GM18508 (cell line): Measurements from ENCODE around the gene ATP6V1B1.
A peak's percentile ranks its signal among the peaks of the same experiment; 100 is the strongest.

Source experiments
- ATAC-seq: cut with Tn5 transposase; IDR thresholded peaks from one replicate; pipeline ENCODE4 v1.9.1; 2021; ENCODE audit warnings: moderate number of reproducible peaks; ENCODE audit not compliant: insufficient read depth, unreplicated experiment

ATP6V1B1 gene

DNA sequence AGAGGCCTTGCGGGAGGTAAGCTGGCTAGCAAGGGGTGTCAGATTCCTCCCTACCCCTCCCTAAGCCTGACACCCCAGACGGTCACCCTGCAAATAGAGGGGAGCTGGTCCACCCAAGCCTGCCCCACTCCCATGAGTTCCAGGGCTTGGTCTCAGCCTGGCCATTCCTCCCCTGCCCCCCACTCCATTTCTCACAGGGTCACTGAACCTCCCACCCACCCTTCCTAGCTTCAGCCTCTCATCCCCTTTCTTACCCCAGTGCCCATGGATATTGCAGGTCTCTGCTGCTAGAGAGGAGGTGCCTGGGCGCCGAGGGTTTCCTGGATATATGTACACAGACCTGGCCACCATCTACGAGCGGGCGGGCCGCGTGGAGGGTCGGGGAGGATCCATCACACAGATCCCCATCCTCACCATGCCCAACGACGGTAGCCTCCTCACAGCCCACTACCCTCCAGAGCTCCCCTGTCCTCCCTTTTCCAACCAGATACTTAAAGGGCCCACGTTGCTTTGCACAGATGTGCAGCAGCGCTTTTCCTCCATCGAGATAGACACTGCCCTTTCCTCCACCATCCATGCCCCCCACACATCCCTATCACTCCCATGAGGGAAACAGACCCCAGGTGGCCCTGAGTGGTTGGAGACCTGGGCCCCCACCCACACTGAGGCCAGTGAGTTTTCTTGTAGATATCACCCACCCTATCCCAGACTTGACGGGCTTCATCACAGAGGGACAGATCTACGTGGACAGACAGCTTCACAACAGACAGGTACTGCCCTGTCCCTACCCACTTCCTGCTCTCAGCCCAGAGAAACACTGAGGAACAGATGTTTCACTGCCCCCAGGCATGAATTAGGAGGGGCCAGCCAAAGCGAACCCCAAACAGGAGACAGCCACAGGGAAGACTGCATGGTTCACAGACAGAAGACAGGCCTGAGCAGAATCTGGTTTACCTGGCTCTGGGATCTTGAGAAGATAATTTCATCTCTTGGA is 27.5 kb downstream of the ATP6V1B1 start:
- no peak for ATAC-seq

DNA sequence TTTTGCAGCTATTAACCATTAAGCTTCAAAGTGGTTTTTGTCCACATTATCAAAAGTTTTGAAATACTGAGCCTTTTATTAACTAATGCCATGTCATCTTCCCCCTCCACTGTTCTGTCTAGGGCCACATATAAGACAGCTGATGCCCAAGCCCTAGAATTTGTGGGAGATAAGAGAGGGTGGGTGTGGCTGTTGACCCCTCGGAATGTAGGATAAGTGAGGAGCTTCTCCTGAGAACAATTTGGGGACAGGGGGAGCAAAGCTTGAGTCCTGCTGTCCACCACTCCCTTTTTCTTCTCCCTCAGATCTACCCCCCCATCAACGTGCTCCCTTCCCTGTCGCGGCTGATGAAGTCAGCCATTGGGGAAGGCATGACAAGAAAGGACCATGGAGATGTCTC is 28.4 kb downstream of the ATP6V1B1 start:
- no peak for ATAC-seq

DNA sequence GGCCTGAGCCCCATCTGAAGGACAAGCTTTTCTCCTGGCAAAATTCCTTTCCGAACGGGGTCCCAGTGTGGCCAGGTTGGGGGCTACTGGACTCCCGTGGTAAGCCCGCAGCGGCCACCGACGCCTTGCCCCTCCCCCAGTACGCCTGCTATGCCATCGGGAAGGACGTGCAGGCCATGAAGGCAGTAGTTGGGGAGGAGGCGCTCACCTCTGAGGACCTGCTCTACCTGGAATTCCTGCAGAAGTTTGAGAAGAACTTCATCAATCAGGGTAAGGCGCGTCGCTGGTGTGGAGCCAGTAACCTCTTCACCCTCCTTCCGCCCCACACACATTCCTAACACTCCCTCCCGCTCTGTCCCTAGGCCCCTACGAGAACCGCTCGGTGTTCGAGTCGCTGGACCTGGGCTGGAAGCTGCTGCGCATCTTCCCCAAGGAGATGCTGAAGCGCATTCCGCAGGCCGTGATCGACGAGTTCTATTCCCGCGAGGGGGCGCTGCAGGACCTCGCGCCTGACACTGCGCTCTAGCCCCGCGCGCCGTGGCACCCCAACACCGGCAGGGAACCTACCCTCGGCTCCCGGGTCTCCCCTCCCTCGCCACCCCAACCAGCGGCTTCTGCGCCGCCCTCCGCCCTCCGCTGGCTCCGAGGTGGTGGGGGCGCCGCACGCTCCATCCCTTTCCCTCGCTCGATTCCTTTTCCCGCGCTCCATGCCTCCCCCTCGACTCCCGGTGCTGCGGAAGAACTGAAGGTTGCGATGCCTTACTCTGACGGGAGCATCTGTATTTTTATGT is 29.1 kb downstream of the ATP6V1B1 start:
- ATAC-seq, result no peak

DNA sequence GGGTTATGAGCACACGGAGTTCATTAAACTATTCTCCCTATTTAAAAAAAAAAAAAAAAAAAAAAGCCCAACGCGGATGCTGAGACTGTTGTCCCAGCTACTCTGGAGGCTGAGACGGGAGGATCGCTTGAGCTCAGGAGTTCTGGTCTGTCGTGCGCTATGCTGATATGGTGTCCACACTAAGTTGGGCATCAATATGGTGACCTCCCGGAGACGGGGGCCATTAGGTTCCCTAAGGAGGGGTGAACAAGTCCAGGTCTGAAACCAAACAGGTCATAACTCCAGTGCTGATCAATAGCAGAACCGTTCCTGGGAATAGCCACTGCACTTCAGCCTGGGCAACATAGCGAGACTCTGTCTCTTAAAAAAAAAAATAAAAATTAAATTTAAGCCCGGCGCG is 29.8 kb downstream of the ATP6V1B1 start:
- no peak for ATAC-seq

DNA sequence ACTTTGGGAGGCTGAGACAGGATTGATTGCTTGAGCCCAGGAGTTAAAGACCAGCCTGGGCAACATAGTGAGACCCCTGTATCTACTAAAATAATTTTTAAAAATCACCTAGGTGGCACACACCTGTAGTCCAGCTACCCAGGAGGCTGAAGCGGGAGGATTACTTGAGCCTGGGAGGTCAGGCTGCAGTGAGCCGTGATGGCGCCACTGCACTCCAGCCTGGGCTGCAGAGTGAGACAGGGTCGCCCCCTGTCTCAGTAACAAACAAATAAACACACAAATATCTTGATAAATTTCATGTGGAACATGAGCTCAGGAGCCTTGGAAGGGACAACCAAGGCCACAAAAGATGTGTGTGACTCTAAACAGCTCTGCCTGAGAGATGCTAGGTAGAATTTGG is 31.0 kb downstream of the ATP6V1B1 start:
- ATAC-seq, result no peak

DNA sequence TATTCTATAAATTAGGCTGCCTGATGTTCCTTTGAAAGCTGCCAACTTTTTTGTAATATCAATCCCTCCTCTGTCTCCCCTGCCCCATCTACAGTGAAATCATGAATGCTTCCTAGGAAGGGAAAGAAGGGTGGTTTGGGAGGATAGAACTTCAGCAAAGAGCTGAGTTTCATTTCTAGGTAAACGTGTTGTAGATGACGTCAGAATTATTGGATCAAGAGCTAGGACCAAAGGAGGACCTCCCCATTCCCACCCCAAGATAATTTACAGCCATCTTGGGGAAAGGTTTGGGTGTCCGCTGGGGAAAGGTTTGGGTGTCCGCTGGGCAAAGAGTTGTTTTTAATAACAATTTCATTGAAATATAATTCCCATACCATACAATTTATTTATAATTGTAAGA is 31.5 kb downstream of the ATP6V1B1 start:
- ATAC-seq, result no peak

DNA sequence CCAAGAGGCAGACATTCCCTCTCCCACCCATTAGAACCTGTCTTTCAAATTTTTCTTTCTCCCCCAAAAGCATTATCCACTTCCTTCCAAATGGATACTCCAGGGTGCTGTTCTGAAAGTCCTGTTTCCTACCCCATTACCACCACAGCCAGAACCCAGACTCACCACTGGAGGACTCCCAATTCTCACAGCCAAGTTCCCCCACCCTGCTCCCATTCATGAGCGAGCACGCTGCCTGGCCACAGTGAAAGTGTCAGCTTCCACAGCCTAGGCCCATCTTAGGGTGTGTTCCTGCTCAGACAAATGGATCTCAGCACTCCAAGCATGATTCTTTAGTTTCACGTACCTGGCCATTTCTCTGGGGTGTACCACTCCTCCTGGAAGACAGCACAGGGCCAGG is 38.9 kb downstream of the ATP6V1B1 start:
- ATAC-seq, result no peak

DNA sequence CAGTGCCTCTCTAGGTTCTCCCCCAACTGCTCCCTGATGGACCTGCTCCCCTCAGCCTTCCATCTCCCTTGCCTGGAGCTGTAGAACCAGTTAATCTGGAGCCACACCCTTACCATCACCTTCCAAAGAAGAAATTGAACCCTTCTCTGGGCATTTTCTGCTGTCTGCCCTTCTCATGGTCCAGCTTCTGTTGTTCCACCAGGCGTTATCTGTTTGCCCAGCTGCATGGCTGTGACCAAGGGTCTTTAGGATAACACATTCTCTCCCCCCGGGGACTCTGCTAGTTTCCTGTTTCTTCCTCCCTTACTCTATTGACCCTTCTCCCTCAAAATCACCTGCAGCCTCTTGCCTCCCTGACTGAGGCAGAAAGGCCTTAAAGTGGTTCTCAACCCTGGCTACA is 39.5 kb downstream of the ATP6V1B1 start:
- no peak for ATAC-seq

DNA sequence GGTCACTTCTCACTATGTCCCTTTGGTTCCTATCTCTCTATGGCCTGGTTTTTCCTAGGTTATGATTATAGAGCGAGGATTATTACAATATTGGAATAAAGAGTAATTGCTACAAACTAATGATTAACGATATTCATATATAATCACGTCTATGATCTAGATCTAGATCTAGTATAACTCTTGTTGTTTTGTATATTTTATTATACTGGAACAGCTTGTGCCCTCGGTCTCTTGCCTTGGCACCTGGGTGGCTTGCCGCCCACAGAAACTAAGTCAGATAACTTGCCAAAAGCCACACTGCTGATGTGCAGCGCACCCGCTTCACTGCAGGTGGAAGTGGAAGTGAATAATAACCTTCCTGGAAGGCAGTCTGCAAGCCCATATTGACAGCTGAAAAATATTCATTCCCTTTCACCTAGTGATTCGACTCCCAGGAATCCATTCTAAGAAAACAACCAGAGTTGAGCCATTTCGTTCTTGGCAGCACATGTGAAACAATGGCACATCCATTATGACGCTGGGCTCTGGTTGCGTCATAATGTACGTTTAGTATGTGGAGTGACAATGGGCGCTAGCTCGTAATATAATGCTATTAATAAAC is 42.0 kb downstream of the ATP6V1B1 start:
- no peak for ATAC-seq

DNA sequence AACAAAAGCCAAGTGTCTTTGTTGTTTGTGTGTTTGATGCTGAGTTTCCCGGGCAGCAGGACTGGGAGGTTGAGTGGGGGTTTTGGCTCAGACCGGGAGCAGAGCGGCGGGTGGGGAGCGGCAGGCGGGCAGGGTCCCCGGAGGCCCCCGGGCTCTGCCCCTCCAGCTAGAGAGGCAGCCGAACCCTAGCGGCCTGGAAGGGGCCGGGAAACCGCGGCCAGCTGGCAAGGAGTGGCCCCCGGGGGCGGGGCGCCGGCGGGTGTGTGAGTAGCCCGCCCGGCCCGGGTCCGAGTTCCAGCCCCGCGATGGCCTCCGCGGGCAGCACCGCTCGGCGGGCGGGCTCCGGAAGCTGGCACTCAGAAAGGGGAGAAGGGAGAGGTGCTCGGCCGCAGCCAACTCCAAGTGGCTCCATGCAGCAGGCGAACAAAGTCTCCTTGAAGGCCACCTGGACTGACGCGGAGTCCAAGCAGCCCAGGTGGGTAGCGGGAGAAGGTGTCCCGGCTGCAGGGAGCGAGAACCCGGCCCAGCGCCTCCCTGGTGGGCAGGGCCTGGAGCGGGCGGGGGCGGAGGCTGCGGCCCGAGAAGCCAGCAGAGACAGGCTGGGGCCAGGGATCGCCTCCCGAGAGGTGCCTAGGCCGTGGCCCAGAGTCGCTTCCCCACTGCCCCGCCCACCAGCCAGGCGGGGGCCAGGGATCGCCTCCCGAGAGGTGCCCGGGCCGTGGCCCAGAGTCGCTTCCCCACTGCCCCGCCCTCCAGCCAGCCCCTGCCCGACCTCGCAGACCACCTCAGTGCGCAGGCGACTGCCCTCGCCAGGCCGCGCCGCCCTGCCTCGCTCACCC is 42.9 kb downstream of the ATP6V1B1 start, which contains the start of gene ANKRD53:
Gene ANKRD53 (plus strand): TSS at position 290 of the 839 bp plus-strand sequence. CDS start 16 bp downstream, at position 306.
- no peak for ATAC-seq

DNA sequence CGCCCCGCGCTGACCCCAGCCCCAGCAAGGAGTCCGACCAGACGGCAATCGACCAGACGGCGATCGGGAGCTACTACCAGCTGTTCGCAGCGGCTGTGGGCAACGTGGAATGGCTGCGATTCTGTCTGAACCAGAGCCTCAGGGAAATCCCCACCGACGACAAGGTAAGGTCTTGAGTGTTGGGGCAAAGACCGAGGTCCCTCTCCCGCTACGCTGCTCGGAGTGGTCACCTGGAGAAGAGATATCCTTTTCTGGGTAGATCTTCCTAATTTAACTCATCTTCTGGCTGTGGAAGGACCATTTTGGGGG is 43.4 kb downstream of the ATP6V1B1 start:
- no peak for ATAC-seq

DNA sequence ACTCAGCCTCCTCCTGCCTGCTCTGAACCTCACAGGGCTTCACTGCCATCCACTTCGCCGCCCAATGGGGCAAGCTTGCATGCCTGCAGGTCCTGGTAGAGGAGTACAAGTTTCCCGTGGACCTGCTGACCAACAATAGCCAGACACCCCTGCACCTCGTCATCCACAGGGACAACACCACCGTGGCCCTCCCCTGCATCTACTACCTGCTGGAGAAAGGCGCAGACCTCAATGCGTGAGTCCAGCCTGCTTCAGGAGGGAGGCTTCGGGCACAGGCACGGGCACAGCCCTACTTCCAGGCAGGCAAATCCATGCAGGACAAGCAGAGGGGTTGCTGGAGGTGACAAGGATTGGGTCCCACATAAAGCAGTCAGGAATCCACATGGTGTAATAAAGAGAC is 43.9 kb downstream of the ATP6V1B1 start:
- ATAC-seq, result no peak

DNA sequence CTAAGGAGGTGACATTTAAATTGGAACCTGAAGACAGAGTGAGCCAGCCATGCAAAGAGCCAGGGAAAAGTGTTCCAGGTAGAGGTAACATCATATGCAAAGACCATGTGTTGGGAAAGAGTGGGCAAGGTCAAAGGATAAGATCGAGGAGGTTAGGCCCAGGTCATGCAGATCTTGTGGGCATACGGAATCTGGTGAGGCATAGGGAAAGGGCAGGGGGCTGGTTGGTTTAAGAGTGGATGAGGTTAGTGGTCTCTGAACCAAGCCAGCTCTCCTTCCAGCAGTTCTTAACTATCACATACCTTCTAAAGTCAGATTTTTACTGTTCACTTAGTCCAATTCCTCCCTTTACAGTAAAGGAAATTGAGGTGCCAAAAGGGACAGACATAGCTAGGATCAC is 45.7 kb downstream of the ATP6V1B1 start:
- ATAC-seq, result no peak

DNA sequence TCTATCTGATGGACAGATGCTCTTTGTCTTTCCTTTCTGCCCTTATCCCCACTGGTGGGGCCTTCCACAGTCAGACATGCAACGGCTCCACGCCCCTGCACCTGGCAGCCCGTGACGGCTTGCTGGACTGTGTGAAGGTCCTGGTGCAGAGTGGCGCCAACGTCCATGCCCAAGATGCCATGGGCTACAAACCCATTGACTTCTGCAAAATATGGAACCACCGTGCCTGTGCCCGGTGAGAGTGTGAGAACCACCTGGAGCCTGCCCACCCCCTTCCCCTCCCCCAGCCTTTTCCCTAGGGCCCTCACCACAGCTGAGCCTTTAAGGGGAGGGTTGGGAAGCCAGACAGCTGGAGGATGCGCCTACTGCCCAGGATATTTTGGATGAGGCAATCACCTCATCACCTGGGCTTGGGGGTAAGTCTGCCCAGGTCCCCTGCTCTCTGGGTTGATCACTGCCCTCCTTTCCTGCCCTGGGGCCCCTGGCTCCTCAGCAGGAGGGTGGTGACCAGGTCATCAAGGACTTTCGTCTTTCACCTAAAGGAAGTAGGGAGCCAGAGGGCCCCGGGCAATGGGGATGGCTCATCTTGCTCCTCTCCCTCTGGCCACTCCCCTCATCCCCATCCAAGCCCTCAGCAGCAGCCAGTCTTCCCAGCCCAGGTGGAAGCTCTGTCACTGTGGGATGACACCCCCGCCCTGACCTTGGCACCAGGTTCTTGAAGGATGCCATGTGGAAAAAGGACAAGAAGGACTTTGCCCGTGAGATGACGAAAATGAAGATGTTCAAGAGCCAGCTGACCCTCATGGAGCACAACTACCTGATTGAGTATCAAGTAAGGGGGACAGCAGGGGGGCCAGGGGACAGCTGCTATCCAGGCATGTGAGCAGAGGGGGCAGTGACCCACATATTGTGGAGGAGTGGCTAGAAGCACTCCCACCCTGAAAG is 46.4 kb downstream of the ATP6V1B1 start:
- ATAC-seq, result no peak

DNA sequence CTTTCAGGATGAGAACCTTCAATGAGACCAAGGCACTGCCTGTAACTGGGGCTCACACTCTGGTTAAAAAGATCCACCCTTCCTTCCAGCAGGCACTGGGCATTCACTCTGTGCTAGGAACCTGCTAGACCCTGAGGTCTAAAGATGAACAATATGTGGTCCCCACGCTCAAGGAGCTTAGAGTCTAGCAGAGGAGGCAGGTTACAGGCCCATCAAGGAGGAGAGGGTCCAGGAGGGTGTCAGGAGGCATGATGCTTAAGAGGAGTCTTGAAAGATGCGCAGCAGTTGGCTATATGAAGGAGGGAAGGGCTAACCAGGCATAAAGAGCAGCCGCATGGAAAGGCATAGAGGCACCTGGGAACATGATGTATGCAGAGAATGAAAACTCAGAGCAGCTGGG is 47.3 kb downstream of the ATP6V1B1 start:
- ATAC-seq, result no peak

DNA sequence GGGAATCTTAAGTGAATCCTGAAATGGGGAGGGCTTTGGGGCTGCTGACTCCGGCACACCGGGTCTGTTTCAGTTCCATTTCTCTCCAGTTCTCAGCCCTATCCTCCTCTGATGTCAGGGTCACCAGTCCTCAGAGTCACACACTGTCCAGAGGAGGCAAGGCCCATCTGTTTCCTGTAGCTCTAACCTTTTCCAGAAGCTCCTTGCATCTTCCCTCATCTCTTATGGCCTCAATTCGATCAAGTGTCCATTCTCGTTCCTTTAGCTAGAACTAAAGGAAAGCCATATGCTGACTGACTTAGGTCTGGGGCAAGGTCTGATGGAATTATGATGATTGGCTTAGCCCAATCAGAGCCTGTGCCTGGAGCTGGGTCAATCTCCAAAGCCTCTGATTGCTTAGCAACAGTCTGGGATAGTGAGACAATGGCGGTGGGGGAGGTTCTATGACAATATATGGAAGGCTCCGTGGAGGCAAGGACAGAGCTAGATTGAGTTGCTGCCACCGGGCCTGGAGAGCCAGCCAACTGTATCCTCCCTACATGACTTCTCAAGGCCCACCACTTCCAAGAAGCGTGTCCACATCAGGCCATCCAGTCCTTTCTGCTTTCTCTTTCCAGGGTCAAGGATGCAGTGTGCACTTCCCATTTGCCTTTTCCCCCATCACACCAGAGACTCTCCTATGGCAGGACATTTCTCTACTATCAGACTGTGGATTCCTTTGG is 48.0 kb downstream of the ATP6V1B1 start:
- no peak for ATAC-seq

DNA sequence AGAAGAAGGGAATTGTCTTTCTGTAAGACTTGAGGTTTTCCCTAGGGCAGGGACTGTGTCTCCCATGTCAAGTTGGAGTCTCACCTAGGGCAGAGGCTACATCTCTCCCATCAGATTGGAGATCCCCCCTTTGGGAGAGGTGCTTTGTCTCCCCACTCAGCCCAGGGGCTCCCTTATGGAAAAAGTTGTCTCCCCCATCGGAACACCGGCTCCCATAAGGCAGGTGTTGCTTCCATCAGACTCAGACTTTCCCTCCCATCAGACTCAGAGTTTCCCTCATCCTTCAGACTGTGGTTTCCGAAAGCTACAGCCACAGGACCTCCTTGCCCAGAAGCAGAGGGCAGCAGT is 48.5 kb downstream of the ATP6V1B1 start:
- no peak for ATAC-seq

DNA sequence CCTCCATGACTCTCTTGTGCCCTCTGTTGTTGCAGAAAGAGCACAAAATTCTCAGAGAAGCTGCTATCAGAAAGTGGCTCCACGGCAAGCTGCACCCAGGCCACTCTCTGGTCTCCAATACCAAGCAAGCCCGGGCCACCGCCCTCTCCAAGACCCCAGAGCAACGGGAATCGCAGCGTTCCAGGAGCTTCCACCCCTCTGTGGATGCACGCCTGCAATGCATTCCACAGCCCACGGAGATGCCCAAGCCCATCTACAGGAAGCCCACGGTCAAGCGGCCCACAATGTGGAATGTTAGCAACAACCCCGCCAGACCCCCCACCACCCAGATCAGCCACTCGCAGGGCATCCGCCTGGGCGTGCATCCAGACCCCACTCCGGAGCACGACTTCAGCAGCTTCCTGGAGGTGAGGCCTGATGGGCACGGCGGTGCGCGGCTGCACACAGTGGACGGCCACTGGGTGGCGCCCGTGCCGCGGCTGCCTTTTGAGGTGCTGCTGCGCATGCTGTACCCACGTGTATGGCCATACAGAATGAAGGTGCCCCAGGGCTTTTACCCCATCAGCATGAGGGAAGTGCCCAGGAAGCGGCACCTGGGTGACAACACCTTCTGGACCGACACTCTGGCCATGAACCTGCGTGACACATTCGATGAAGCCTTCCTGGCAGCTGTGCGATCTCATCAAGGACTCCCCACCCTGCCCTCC is 49.0 kb downstream of the ATP6V1B1 start:
- ATAC-seq, result peak; percentile 86
